Endothelial cell (in vitro differentiated cells): ENCODE data around the gene IL1R2. TPM values are rescaled to one million over a fixed set of nuclear protein-coding genes. Genes with fewer than 3 reads are reported as not detected.

Experiments
- DNase-seq: peaks from one replicate; pipeline ENCODE4 v3.0.0; 2021; ENCODE audit warnings: low spot score
- H3K27ac Mint-ChIP-seq: one replicate; pipeline ENCODE4 v1.8.0; 2021; ENCODE audit warnings: mixed read lengths, inconsistent platforms; ENCODE audit not compliant: unreplicated experiment
- H3K27me3 Mint-ChIP-seq: one replicate; pipeline ENCODE4 v1.8.0; 2021; ENCODE audit warnings: mild to moderate bottlenecking, moderate library complexity, mixed read lengths, inconsistent platforms; ENCODE audit not compliant: unreplicated experiment
- H3K36me3 Mint-ChIP-seq: one replicate; pipeline ENCODE4 v1.8.0; 2021; ENCODE audit warnings: mild to moderate bottlenecking, low read depth, mixed read lengths, inconsistent platforms; ENCODE audit not compliant: unreplicated experiment
- H3K4me1 Mint-ChIP-seq: one replicate; pipeline ENCODE4 v1.8.0; 2021; ENCODE audit warnings: mild to moderate bottlenecking, mixed read lengths, inconsistent platforms; ENCODE audit not compliant: unreplicated experiment
- H3K4me3 Mint-ChIP-seq: one replicate; pipeline ENCODE4 v1.8.0; 2021; ENCODE audit warnings: mild to moderate bottlenecking, mixed read lengths, inconsistent platforms; ENCODE audit not compliant: unreplicated experiment
- H3K9me3 Mint-ChIP-seq: one replicate; pipeline ENCODE4 v1.8.0; 2021; ENCODE audit warnings: mixed read lengths, inconsistent platforms; ENCODE audit not compliant: unreplicated experiment
- total RNA-seq: library from RNA; stranded (reverse); fragmentation: NEBNext Ultra II Directional; extraction: Animal tissue kit (Norgen Biotek cat#: 25700); gene quantifications from one replicate; pipeline ENCODE4 v1.2.1, GENCODE V29; 2021; ENCODE audit not compliant: unreplicated experiment
- TF ChIP-seq, protein P1 (sequence below): fragments of 200-600 bp; sonication (generic); IDR thresholded peaks from one replicate; pipeline ENCODE4 v1.5.0; 2021; ENCODE audit warnings: antibody characterized with exemption; ENCODE audit not compliant: unreplicated experiment

The IL1R2 gene
- total RNA-seq, 1 donor from 2014 or later = not detected

DNA sequence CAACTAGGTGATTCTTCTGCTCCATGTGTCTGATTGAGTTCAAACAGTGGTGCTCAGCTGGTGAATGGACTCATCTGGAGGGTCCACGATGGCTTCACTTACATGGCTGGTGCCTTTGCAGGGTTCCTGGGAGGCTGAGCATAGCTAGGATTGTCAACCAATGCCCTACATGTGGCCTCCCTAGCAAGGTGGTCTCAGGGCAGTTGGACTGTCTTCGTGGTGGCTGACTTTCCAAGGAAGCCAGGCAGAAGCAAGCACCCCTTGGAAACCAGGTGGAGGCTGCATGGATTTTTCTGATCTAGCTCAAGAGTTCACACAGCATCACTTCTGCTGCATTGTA is 6.8 kb downstream of the IL1R2 start:
- Mint-ChIP-seq H3K36me3 (no peaks in the 10 kb centered on the region), H3K4me1 (peaks cover 12% of the 10 kb centered on the region), H3K4me3 (no peak overlapping the region), H3K27ac (no peak overlapping the region), H3K9me3 (no peaks in the 10 kb centered on the region), H3K27me3 (peaks cover 2% of the 10 kb centered on the region)
- DNase-seq = no peak
- TF ChIP-seq, protein P1, sequence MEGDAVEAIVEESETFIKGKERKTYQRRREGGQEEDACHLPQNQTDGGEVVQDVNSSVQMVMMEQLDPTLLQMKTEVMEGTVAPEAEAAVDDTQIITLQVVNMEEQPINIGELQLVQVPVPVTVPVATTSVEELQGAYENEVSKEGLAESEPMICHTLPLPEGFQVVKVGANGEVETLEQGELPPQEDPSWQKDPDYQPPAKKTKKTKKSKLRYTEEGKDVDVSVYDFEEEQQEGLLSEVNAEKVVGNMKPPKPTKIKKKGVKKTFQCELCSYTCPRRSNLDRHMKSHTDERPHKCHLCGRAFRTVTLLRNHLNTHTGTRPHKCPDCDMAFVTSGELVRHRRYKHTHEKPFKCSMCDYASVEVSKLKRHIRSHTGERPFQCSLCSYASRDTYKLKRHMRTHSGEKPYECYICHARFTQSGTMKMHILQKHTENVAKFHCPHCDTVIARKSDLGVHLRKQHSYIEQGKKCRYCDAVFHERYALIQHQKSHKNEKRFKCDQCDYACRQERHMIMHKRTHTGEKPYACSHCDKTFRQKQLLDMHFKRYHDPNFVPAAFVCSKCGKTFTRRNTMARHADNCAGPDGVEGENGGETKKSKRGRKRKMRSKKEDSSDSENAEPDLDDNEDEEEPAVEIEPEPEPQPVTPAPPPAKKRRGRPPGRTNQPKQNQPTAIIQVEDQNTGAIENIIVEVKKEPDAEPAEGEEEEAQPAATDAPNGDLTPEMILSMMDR = no peak

GRCh38 chr2:101998896-101999789 is 7.4 kb downstream of the IL1R2 start:
- H3K36me3 Mint-ChIP-seq = no peaks in the 10 kb centered on the region
- no peaks in the 10 kb centered on the region for H3K27me3 Mint-ChIP-seq
- no peaks in the 10 kb centered on the region for H3K9me3 Mint-ChIP-seq
- no peak for DNase-seq
- no peak overlapping the region for H3K27ac Mint-ChIP-seq
- H3K4me3 Mint-ChIP-seq = no peak overlapping the region
- TF ChIP-seq, protein P1 = no peak
- peaks cover 12% of the 10 kb centered on the region for H3K4me1 Mint-ChIP-seq

- Mint-ChIP-seq H3K27ac (no peak overlapping the region), H3K4me1 (peaks cover 12% of the 10 kb centered on the region), H3K4me3 (no peak overlapping the region), H3K9me3 (no peaks in the 10 kb centered on the region), H3K36me3 (no peaks in the 10 kb centered on the region), H3K27me3 (no peaks in the 10 kb centered on the region)
- TF ChIP-seq, protein P1 = no peak
- DNase-seq = no peak
Observed at GRCh38 chr2:102000012-102000411, 8.3 kb downstream of the IL1R2 start.

DNA sequence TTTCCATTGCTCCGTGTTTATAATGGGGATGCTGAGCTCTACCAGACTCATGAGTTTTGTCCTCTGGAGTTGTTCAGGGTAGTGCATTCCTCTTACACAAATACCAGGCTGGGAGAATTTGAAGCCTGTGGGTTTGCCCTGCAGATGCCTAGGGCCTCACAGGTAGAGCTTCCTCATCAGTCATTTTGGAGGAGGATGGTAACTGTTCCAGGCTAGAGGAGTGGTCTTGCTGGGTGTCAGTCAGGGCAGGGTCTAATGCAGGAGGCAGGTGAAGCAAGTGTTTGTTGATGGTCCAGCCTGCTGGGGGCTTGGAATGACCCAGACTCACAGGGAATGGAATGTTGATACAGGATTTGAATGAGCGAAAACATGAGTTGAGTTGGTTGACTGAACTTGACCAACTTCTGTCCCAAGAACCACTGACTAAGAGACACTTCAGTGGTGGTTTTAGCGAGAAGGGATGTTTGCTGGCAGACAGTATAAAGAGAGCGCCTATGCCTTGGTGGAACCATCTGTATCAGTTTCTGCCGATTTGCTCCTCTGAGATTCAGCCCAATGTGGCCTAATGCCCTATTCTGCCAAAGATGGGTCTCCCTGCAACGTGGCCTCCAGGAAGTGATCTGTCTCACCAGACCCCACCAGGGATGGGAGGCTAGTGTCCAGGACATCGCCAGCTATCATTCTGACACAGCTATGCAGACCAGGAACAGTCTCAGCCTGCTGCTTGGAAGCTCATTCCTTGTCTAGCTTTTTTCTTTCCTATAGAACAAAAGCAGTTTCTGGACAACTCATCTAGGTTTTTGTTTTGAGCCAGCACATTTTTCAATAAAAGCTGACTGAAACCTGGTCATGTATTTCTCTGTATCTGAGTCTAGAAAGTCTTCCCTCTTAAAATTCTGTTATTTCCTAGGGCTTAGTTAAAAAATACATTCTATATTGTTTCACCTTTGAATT is 9.3 kb downstream of the IL1R2 start:
- H3K9me3 Mint-ChIP-seq = no peaks in the 10 kb centered on the region
- TF ChIP-seq, protein P1 = no peak
- no peaks in the 10 kb centered on the region for H3K36me3 Mint-ChIP-seq
- no peak overlapping the region for H3K27ac Mint-ChIP-seq
- peaks cover 12% of the 10 kb centered on the region for H3K4me1 Mint-ChIP-seq
- no peak for DNase-seq
- H3K27me3 Mint-ChIP-seq = no peaks in the 10 kb centered on the region
- no peak overlapping the region for H3K4me3 Mint-ChIP-seq

- Mint-ChIP-seq H3K27ac (no peak overlapping the region), H3K4me1 (peaks cover 12% of the 10 kb centered on the region), H3K4me3 (no peak overlapping the region), H3K36me3 (no peaks in the 10 kb centered on the region), H3K9me3 (no peaks in the 10 kb centered on the region), H3K27me3 (no peaks in the 10 kb centered on the region)
- DNase-seq = no peak
- TF ChIP-seq, protein P1 = no peak
Observed at GRCh38 chr2:102001767-102002142, 10.0 kb downstream of the IL1R2 start.
